Brain microvascular endothelial cell (primary cell): Measurements from ENCODE around the gene SEL1L.
"Not testable (repeated sequence)": the region's sequence is repeated elsewhere in the genome, so short reads cannot be mapped to it uniquely, and the experiment has no call there.

Source experiments
- DNase-seq: peaks from one replicate; pipeline ENCODE4 v3.0.0-alpha.2; 2020
- H3K27ac ChIP-seq: fragments of 250-450 bp; sonication (Bioruptor Pico); 2 replicates; pipeline ENCODE4 v1.5.1; 2020; ENCODE audit warnings: mild to moderate bottlenecking, moderate library complexity
- H3K27me3 ChIP-seq: fragments of 250-450 bp; sonication (Bioruptor Pico); replicated peaks from 2 replicates; pipeline ENCODE4 v1.5.1; 2020; ENCODE audit warnings: mild to moderate bottlenecking
- H3K36me3 ChIP-seq: fragments of 250-450 bp; sonication (Bioruptor Pico); replicated peaks from 2 replicates; pipeline ENCODE4 v1.5.1; 2020; ENCODE audit warnings: mild to moderate bottlenecking
- H3K4me3 ChIP-seq: 2 replicates; pipeline ENCODE4 v1.5.1; 2011; ENCODE audit warnings: low read depth, mild to moderate bottlenecking, control low read depth, low read length, moderate library complexity
- CTCF ChIP-seq: IDR thresholded peaks from 2 replicates; pipeline ENCODE4 v1.5.1; 2011; ENCODE audit warnings: low read depth, mild to moderate bottlenecking, moderate library complexity, low read length, control low read depth, inconsistent platforms; ENCODE audit errors: missing control alignments
- in situ Hi-C: cut with HindIII; loops from 2 replicates; pipeline ENCODE4 v1.10.0; 2017; ENCODE audit warnings: low sequenced_read_pairs, low pct_ligation_motif_present

The SEL1L gene

GRCh38 chr14:81472096-81472800 lies 61.4 kb downstream of the SEL1L start:
- peaks cover 6% of the 10 kb centered on the region for H3K36me3 ChIP-seq
- in situ Hi-C loops = no loop called here
- no peak for TF ChIP-seq CTCF
- no peaks in the 10 kb centered on the region for H3K27me3 ChIP-seq
- H3K27ac ChIP-seq = no peak overlapping the region
- no peak for DNase-seq
- no peak overlapping the region for H3K4me3 ChIP-seq

GRCh38 chr14:81471062-81471461 lies 62.6 kb downstream of the SEL1L start:
- in situ Hi-C loops = no loop called here

GRCh38 chr14:81470557-81470826 lies 63.2 kb downstream of the SEL1L start:
- H3K4me3 ChIP-seq, DNase-seq, H3K36me3 ChIP-seq, H3K27ac ChIP-seq, H3K27me3 ChIP-seq, in situ Hi-C loops: not testable (repeated sequence)

More at GRCh38 chr14:81471062-81471461, 62.6 kb downstream of the SEL1L start:
- no peak for TF ChIP-seq CTCF
- Histone ChIP-seq H3K36me3 (peaks cover 3% of the 10 kb centered on the region), H3K27me3 (no peaks in the 10 kb centered on the region), H3K27ac (no peak overlapping the region), H3K4me3 (no peak overlapping the region)
- no peak for DNase-seq

GRCh38 chr14:81466854-81467253 lies 66.8 kb downstream of the SEL1L start:
- no peaks in the 10 kb centered on the region for H3K27me3 ChIP-seq
- no peak overlapping the region for H3K4me3 ChIP-seq
- no peak for TF ChIP-seq CTCF
- H3K36me3 ChIP-seq = no peaks in the 10 kb centered on the region
- H3K27ac ChIP-seq = no peak overlapping the region
- DNase-seq = no peak
- in situ Hi-C loops = no loop called here

GRCh38 chr14:81465507-81466228 lies 68.0 kb downstream of the SEL1L start:
- H3K27me3 ChIP-seq = no peaks in the 10 kb centered on the region
- H3K27ac ChIP-seq = no peak overlapping the region
- in situ Hi-C loops = no loop called here
- TF ChIP-seq CTCF = no peak
- H3K4me3 ChIP-seq = no peak overlapping the region
- DNase-seq = no peak
- no peaks in the 10 kb centered on the region for H3K36me3 ChIP-seq

GRCh38 chr14:81465003-81465392 lies 68.7 kb downstream of the SEL1L start:
- H3K27ac ChIP-seq, DNase-seq, H3K36me3 ChIP-seq, in situ Hi-C loops, H3K27me3 ChIP-seq: not testable (repeated sequence)
- H3K4me3 ChIP-seq = peak overlapping the region; percentile 36
